Ascending aorta (tissue), 2 donors: ENCODE measurements around the gene REV1. TPM values are rescaled to one million over a fixed set of nuclear protein-coding genes. Genes with fewer than 3 reads are reported as not detected.

Experiments
- DNase-seq, 2 donors: peaks; one replicate each; pipeline ENCODE4 v3.0.0-alpha.2; 2019; ENCODE audit warnings: low spot score in 2 of 2
- H3K27ac ChIP-seq, 2 donors: fragments of 200-600 bp; sonication (generic); one replicate each; pipeline ENCODE4 v1.5.1; 2016 to 2017; ENCODE audit warnings: mild to moderate bottlenecking in 1 of 2
- H3K27me3 ChIP-seq: fragments of 200-600 bp; sonication (generic); one replicate; pipeline ENCODE4 v1.5.1; 2017
- H3K36me3 ChIP-seq, 2 donors: fragments of 200-600 bp; sonication (generic); one replicate each; pipeline ENCODE4 v1.5.1; 2016
- H3K4me1 ChIP-seq, 2 donors: fragments of 200-600 bp; sonication (generic); one replicate each; pipeline ENCODE4 v1.5.1; 2016 to 2017; ENCODE audit warnings: mild to moderate bottlenecking in 1 of 2
- H3K4me3 ChIP-seq, 2 donors: fragments of 200-600 bp; sonication (generic); one replicate each; pipeline ENCODE4 v1.5.1; 2016 to 2017; ENCODE audit warnings: mild to moderate bottlenecking in 1 of 2
- H3K9me3 ChIP-seq, 2 donors: fragments of 200-600 bp; sonication (generic); one replicate each; pipeline ENCODE4 v1.5.1; 2016
- intact Hi-C: fragments of 100-400 bp; cut with DNase I; formaldehyde crosslinking; loops from one replicate; pipeline ENCODE4 v1.15.1; 2023
- total RNA-seq: library from RNA; depleted of rRNA; stranded (reverse); fragments of >200 nt; gene quantifications from one replicate; pipeline ENCODE4 v1.1.0, GENCODE V29; 2016
- TF ChIP-seq, protein P1 (sequence below), 3 experiments: fragments of 200-600 bp in 2 of 3; fragments of 450-650 bp in 1 of 3; sonication (generic) in 2 of 3; IDR thresholded peaks; one replicate each; pipeline ENCODE4 v1.5.1; 2016 to 2019; ENCODE audit warnings: antibody characterized with exemption in 3 of 3, mild to moderate bottlenecking in 1 of 3, moderate library complexity in 1 of 3

The REV1 gene
- total RNA-seq, 1 donor from 2014 or later: 26.8 TPM

GRCh38 chr2:99458529-99458928, 31.3 kb downstream of the REV1 start:
- Histone ChIP-seq H3K27ac (no peak overlapping the region), H3K27me3 (no peaks in the 10 kb centered on the region), H3K36me3 (peaks cover 33 to 56% of the 10 kb centered on the region in 2 donors), H3K4me3 (no peak overlapping the region), H3K9me3 (no peaks in the 10 kb centered on the region), H3K4me1 (no peaks in the 10 kb centered on the region)
- DNase-seq: no peak
- intact Hi-C loops: no loop called here
- TF ChIP-seq, protein P1, sequence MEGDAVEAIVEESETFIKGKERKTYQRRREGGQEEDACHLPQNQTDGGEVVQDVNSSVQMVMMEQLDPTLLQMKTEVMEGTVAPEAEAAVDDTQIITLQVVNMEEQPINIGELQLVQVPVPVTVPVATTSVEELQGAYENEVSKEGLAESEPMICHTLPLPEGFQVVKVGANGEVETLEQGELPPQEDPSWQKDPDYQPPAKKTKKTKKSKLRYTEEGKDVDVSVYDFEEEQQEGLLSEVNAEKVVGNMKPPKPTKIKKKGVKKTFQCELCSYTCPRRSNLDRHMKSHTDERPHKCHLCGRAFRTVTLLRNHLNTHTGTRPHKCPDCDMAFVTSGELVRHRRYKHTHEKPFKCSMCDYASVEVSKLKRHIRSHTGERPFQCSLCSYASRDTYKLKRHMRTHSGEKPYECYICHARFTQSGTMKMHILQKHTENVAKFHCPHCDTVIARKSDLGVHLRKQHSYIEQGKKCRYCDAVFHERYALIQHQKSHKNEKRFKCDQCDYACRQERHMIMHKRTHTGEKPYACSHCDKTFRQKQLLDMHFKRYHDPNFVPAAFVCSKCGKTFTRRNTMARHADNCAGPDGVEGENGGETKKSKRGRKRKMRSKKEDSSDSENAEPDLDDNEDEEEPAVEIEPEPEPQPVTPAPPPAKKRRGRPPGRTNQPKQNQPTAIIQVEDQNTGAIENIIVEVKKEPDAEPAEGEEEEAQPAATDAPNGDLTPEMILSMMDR (IDR thresholded peaks at IDR 0.05): no peak

DNA sequence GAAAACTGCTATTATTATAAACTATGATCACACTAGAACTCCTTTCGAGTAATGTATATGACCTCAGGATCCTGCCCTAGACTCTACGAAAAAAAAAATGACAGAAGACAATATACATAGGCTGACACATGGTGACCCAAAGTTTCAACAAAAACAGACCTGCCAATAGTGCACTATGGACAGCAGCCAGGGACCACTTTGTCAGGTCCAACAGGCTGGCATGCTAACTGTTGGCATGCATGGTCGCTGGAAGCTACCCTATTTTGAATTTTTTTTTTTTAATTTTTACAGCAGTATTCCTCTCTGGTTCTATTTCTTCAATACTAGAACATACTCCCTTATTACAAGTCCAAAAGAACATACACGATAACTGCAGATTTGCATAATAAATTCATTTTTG, 38.1 kb downstream of the REV1 start:
- intact Hi-C loops: no loop called here
- no peak overlapping the region for H3K4me3 ChIP-seq
- H3K36me3 ChIP-seq: peaks cover 41 to 50% of the 10 kb centered on the region in 2 donors
- H3K9me3 ChIP-seq: no peaks in the 10 kb centered on the region
- H3K27ac ChIP-seq: no peak overlapping the region
- no peaks in the 10 kb centered on the region for H3K4me1 ChIP-seq
- TF ChIP-seq, protein P1 (IDR thresholded peaks at IDR 0.05): no peak
- DNase-seq: no peak
- no peaks in the 10 kb centered on the region for H3K27me3 ChIP-seq

- intact Hi-C loops: no loop called here
- Histone ChIP-seq H3K27ac (no peak overlapping the region), H3K4me3 (no peak overlapping the region), H3K36me3 (peaks cover 40 to 50% of the 10 kb centered on the region in 2 donors), H3K9me3 (no peaks in the 10 kb centered on the region), H3K4me1 (no peaks in the 10 kb centered on the region), H3K27me3 (no peaks in the 10 kb centered on the region)
- TF ChIP-seq, protein P1 (IDR thresholded peaks at IDR 0.05): no peak
- no peak for DNase-seq
Measured at GRCh38 chr2:99451280-99451679, 38.5 kb downstream of the REV1 start.

DNA sequence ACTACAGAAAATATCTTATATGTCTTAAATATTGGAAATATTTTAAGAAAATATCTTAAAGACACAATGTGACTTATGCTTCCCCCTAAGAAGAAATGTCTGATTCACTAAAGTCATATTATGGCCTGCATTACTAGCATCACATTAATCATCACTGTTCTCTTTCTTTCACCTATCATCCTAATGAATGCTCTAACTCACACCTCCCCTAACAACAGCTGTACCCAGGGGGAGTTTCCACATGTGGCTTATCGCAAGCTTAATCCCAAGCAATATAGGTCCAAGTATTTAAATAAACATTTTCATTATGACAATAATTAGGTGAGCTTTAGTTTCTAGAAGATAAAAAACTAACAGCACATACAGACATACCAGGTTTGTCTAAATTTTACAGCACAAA, 39.6 kb downstream of the REV1 start:
- intact Hi-C loops: no loop called here
- no peak overlapping the region for H3K27ac ChIP-seq
- no peaks in the 10 kb centered on the region for H3K27me3 ChIP-seq
- peaks cover 32 to 44% of the 10 kb centered on the region in 2 donors for H3K36me3 ChIP-seq
- no peak for DNase-seq
- TF ChIP-seq, protein P1 (IDR thresholded peaks at IDR 0.05): no peak
- H3K9me3 ChIP-seq: no peaks in the 10 kb centered on the region
- no peak overlapping the region for H3K4me3 ChIP-seq
- H3K4me1 ChIP-seq: no peaks in the 10 kb centered on the region

DNA sequence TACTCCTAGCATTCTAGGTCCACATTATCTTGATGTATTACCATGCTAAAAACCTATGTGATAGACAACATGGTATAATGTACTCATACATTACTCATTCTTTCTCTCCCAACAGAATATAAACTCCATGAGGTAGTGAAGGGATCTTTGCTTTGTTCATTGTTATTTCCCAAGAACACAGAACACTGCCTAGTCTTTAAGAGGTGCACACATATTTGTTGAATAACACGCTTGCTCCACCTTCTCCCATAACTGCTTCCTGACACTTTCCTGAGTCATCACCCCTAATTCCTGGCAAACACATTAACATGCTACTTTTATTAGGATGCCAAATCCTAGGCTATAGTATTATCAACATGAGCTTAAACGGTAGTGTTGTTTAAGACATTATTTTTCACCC, 41.3 kb downstream of the REV1 start:
- Histone ChIP-seq H3K4me1 (no peaks in the 10 kb centered on the region), H3K27me3 (no peaks in the 10 kb centered on the region), H3K36me3 (peaks cover 28 to 44% of the 10 kb centered on the region in 2 donors), H3K9me3 (no peaks in the 10 kb centered on the region), H3K4me3 (no peak overlapping the region), H3K27ac (no peak overlapping the region)
- TF ChIP-seq, protein P1 (IDR thresholded peaks at IDR 0.05): no peak
- DNase-seq: no peak
- intact Hi-C loops: no loop called here

- no peak for DNase-seq
- Histone ChIP-seq H3K9me3 (no peaks in the 10 kb centered on the region), H3K36me3 (peaks cover 20 to 34% of the 10 kb centered on the region in 2 donors), H3K4me3 (no peak overlapping the region), H3K27me3 (no peaks in the 10 kb centered on the region), H3K27ac (no peak overlapping the region), H3K4me1 (no peaks in the 10 kb centered on the region)
- intact Hi-C loops: no loop called here
- TF ChIP-seq, protein P1 (IDR thresholded peaks at IDR 0.05): no peak
Measured at GRCh38 chr2:99445065-99445464, 44.8 kb downstream of the REV1 start.
